ENCODE measurements around the gene PHF23. TPM values are rescaled to one million over a fixed set of nuclear protein-coding genes. Genes with fewer than 3 reads are reported as not detected.

PHF23 gene
- total RNA-seq, 1 donor from 2014 or later: 61.1 TPM

DNA sequence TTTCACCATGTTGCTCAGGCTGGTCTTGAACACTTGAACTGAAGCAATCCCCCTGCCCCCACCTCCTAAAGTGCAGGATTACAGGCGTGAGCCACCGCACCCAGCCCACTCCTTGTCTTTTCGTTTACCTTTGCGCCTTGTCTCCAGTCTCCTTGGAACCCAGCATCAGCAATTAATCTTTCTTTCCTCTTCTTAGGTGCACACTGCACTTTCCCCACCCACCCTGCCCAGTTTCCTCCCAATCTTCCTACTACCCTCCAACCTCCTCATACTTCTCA lies 24.5 kb upstream of the PHF23 start:
- no peaks in the 10 kb centered on the region for H3K9me3 Mint-ChIP-seq
- H3K4me1 Mint-ChIP-seq (ENCODE audit: unreplicated experiment): peaks cover 6% of the 10 kb centered on the region
- peak overlapping the region; percentile 100 for H3K27ac Mint-ChIP-seq
- H3K27me3 Mint-ChIP-seq: peaks cover 57% of the 10 kb centered on the region
- TF ChIP-seq, protein P1, sequence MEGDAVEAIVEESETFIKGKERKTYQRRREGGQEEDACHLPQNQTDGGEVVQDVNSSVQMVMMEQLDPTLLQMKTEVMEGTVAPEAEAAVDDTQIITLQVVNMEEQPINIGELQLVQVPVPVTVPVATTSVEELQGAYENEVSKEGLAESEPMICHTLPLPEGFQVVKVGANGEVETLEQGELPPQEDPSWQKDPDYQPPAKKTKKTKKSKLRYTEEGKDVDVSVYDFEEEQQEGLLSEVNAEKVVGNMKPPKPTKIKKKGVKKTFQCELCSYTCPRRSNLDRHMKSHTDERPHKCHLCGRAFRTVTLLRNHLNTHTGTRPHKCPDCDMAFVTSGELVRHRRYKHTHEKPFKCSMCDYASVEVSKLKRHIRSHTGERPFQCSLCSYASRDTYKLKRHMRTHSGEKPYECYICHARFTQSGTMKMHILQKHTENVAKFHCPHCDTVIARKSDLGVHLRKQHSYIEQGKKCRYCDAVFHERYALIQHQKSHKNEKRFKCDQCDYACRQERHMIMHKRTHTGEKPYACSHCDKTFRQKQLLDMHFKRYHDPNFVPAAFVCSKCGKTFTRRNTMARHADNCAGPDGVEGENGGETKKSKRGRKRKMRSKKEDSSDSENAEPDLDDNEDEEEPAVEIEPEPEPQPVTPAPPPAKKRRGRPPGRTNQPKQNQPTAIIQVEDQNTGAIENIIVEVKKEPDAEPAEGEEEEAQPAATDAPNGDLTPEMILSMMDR (conservative IDR thresholded peaks at IDR 0.05): no peak
- H3K4me3 Mint-ChIP-seq: peak overlapping the region; percentile 98
- DNase-seq (ENCODE audit: extremely low spot score, unreplicated experiment): no peak
- H3K36me3 Mint-ChIP-seq: peaks cover 5% of the 10 kb centered on the region

DNA sequence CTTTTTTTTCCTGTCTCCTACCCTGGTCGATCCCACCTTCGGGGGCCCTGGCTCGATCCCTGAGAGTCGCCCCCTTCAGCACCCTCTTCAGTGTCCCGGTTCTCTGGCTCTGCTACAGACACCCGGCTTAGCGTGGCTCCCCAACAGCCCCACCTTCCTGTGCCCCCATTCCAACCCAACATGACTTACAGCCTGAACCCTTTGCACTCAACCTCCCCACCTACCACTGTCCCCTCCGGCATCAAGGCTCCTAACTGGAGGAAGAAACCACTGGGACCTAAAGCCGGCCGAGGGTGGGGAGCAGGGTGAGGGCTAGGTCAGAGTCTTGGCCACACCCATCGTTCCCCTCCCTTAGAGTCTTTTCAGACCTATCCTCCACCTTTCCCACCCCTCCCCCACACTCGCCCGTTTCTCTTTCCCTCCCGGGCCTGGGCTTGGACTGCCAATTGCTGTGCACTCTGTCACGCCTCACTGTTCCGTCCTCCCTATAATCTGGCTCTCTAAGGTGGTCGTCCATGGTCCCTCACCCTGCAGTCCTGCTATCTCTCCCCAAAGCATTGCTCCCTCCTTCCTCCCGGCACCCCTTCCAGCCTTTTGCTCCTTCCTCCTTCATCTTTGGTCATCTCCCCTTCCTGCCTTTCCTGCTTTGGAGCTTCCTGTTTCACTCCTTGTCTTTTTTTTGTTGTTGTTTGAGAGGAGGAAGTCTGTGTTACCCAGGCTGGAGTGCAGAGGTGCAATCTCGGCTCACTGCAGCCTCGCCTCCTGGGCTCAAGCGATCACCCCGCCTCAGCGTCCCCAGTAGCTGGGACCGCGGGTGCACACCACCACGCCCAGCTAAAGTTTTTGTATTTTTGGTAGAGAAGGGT lies 23.9 kb upstream of the PHF23 start:
- Mint-ChIP-seq H3K4me3 (peak overlapping the region; percentile 98), H3K27ac (peak overlapping the region; percentile 100), H3K27me3 (peaks cover 57% of the 10 kb centered on the region), H3K4me1 (ENCODE audit: unreplicated experiment) (peaks cover 6% of the 10 kb centered on the region), H3K36me3 (peaks cover 5% of the 10 kb centered on the region), H3K9me3 (no peaks in the 10 kb centered on the region)
- TF ChIP-seq, protein P1 (conservative IDR thresholded peaks at IDR 0.05): no peak
- no peak for DNase-seq (ENCODE audit: extremely low spot score, unreplicated experiment)

DNA sequence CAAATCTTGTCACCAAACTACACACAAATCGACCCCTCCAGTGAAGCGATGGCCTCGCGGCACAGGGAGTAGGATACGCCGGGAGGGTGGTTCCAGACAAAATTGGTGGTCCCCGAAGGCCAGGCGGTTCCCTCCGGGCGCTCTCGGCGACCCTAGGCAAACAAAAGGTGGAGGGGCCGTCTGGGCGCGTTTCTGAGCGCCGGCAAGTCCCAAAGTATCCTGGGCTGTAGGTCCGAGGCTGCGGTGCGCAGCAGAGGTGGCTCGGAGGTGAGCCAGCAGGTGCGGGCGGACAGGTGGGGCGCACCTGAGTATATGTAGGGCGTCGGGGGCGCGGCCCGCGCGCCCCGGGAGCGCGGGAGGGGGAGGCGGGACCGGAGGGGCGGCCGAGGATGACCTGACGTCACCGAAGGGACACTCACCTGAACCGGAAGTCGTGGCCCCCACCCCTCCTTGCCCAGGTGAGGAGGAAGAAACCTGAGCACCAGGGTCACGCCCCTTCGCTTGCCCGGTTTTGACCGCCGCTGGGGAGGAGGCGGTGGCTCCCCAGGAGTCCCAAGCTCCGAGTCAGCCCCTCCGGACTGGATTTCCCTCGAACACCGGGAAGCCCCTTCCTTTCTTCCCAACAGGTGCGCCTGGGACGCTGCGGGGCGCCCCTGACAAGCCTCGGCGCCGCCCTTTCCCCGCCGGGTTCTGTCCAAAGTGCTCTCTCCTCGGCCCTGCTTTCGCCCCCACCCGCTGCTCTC lies 23.1 kb upstream of the PHF23 start, which contains the start of gene CLDN7:
CLDN7 (minus strand) TSS at position 287 of the 743 bp plus-strand sequence. CDS start 435 bp downstream, outside the sequence.
- H3K4me3 Mint-ChIP-seq: peak within 1 kb of the TSS; percentile 98
- peaks cover 57% of the 10 kb centered on the region for H3K27me3 Mint-ChIP-seq
- TF ChIP-seq, protein P1 (conservative IDR thresholded peaks at IDR 0.05): no peak
- H3K27ac Mint-ChIP-seq: peak within 1 kb of the TSS; percentile 100
- H3K4me1 Mint-ChIP-seq (ENCODE audit: unreplicated experiment): peaks cover 6% of the 10 kb centered on the region
- peaks cover 5% of the 10 kb centered on the region for H3K36me3 Mint-ChIP-seq
- DNase-seq (ENCODE audit: extremely low spot score, unreplicated experiment): no peak
- no peaks in the 10 kb centered on the region for H3K9me3 Mint-ChIP-seq

DNA sequence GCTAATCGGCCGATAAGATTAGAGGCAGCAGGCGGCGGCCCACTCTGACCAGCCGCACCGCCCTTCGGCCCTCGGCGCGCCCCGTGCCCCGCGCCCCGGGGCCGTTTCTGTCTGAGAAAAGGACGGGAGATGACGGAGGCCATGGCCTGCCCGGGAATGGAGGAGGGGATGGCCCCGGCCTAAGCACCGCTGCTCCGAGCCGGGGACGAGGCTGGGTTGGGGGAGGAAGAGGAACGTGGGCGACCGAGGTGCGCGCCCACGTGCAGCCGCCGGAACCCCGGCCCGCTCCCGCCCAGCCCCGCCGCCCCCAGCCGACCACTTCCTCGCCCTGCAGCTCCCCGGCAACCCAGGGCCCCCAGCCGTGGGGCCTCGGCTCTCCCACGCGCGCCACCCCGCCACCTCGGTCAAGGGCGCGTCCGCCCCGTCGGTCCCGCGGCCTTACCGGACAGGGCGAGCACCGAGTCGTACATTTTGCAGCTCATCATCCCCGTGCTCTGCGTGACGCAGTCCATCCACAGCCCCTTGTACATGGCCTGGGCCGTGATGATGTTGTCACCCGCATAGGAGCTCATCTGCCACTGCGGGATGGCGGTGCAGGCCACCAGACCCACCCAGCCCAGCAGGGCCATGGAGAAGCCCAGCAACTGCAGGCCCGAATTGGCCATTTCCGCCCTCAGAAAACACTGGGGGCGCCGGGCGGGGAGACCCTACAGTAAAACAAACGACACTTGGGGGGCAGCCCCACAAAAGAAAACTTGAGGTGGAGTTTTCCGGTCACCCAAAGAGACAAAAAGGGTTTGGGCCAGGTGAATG lies 22.3 kb upstream of the PHF23 start:
- peak overlapping the region; percentile 100 for H3K27ac Mint-ChIP-seq
- peaks cover 8% of the 10 kb centered on the region for H3K36me3 Mint-ChIP-seq
- H3K27me3 Mint-ChIP-seq: peaks cover 54% of the 10 kb centered on the region
- H3K9me3 Mint-ChIP-seq: no peaks in the 10 kb centered on the region
- H3K4me3 Mint-ChIP-seq: peak overlapping the region; percentile 98
- TF ChIP-seq, protein P1 (conservative IDR thresholded peaks at IDR 0.05): no peak
- H3K4me1 Mint-ChIP-seq (ENCODE audit: unreplicated experiment): peaks cover 6% of the 10 kb centered on the region
- DNase-seq (ENCODE audit: extremely low spot score, unreplicated experiment): no peak

DNA sequence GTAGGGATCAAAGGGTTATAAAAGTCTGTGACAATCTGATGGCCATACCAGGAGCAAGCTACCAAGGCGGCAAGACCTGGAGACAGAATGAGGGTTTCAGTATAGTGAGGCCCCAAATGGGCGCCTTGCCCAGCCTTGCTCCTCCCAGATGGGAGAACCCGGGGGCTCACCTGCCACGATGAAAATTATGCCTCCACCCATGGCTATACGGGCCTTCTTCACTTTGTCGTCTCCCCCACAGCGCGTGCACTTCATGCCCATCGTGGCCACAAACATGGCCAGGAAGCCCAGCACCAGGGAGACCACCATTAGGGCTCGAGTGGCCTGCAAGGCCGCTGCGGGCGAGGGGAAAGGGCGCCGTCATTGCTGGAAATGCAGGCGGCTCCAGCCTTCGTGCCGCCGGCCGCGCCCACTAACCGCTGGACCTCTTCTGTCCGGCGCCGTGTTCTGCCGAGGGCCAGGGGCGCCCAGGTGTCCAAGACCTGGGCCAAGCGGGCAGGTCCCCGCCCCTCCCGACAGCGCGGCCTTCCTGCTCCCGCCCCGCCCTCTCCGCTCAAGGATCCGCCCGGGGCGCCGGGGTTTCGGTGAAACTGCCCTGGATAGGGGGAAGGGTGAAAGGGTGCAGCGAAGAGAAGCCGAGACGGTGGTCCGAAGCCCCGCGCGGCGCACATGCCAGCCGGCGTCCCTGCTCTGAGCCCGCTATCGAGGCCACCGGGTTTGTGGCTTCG lies 21.6 kb upstream of the PHF23 start:
- H3K4me1 Mint-ChIP-seq (ENCODE audit: unreplicated experiment): peaks cover 6% of the 10 kb centered on the region
- H3K4me3 Mint-ChIP-seq: peak overlapping the region; percentile 83
- TF ChIP-seq, protein P1 (conservative IDR thresholded peaks at IDR 0.05): no peak
- no peak for DNase-seq (ENCODE audit: extremely low spot score, unreplicated experiment)
- H3K9me3 Mint-ChIP-seq: no peaks in the 10 kb centered on the region
- H3K27me3 Mint-ChIP-seq: peaks cover 49% of the 10 kb centered on the region
- peaks cover 12% of the 10 kb centered on the region for H3K36me3 Mint-ChIP-seq
- H3K27ac Mint-ChIP-seq: peak overlapping the region; percentile 81

All from type B pancreatic cell (in vitro differentiated cells).